Stimulated activated CD8-positive, alpha-beta memory T cell treated with anti-CD3 and anti-CD28 coated beads, Interleukin-2, amount 100 ng/mL, for 48 hours (primary cell): ENCODE measurements around the gene ADCY10.
"Not testable (repeated sequence)": the region's sequence is repeated elsewhere in the genome, so short reads cannot be mapped to it uniquely, and the experiment has no call there.

Experiments
- DNase-seq, 2 donors: peaks; one replicate each; pipeline ENCODE4 v3.0.0-alpha.2; 2020; ENCODE audit warnings: low read depth in 2 of 2

Gene ADCY10, protein sequence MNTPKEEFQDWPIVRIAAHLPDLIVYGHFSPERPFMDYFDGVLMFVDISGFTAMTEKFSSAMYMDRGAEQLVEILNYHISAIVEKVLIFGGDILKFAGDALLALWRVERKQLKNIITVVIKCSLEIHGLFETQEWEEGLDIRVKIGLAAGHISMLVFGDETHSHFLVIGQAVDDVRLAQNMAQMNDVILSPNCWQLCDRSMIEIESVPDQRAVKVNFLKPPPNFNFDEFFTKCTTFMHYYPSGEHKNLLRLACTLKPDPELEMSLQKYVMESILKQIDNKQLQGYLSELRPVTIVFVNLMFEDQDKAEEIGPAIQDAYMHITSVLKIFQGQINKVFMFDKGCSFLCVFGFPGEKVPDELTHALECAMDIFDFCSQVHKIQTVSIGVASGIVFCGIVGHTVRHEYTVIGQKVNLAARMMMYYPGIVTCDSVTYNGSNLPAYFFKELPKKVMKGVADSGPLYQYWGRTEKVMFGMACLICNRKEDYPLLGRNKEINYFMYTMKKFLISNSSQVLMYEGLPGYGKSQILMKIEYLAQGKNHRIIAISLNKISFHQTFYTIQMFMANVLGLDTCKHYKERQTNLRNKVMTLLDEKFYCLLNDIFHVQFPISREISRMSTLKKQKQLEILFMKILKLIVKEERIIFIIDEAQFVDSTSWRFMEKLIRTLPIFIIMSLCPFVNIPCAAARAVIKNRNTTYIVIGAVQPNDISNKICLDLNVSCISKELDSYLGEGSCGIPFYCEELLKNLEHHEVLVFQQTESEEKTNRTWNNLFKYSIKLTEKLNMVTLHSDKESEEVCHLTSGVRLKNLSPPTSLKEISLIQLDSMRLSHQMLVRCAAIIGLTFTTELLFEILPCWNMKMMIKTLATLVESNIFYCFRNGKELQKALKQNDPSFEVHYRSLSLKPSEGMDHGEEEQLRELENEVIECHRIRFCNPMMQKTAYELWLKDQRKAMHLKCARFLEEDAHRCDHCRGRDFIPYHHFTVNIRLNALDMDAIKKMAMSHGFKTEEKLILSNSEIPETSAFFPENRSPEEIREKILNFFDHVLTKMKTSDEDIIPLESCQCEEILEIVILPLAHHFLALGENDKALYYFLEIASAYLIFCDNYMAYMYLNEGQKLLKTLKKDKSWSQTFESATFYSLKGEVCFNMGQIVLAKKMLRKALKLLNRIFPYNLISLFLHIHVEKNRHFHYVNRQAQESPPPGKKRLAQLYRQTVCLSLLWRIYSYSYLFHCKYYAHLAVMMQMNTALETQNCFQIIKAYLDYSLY (N-terminal part only)

DNA sequence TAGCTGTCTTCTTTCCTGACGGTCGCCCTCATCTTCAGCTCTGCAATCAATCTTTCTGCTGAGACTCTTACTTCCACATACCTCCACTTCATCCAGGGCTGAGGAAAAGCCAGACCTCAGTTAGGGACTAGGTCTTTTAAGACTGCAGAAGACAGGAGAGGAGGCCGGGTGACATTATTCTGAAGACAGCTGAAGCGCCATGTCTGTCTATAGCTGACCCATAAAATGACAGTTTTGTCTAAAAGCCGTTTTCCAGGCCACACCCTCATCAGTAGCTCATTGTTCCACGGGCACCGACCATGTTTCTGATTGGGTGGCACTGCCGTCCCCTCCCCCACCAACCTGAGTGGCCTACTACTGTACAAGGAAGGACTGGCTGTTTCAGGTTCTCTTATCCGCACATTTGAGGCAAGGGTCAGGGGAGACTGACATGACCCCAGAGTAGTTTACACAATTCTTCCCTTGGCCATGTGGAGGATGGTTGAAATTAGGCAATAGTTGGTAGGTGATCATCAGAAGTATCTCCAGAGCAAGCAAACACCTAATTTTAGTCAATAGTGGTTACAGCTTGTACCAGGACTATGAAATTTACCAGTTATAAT, at the start of gene ADCY10:
ADCY10 (minus strand) TSS at position 240 of the 602 bp plus-strand sequence. CDS start 8,994 bp downstream, outside the sequence.
- DNase-seq, result no peak

DNA sequence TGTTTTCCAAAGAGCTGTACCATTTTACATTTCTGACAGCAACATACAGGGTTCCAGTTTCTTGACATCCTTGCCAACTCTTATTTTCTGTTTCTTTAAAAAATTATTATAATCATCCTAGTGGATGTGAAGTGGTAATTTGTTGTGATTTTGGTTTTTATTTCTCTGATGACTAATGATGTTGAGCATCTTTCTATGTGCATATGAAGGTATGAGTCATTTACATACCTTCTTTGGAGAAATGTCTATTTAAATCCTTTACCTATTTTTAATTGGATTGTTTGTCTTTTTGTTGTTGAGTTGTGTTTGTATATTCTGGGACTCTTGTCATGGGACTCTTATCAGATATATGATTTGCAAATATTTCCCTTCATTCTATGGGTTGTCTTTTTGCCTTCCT, 43.8 kb upstream of the ADCY10 start:
- DNase-seq, result no peak

DNA sequence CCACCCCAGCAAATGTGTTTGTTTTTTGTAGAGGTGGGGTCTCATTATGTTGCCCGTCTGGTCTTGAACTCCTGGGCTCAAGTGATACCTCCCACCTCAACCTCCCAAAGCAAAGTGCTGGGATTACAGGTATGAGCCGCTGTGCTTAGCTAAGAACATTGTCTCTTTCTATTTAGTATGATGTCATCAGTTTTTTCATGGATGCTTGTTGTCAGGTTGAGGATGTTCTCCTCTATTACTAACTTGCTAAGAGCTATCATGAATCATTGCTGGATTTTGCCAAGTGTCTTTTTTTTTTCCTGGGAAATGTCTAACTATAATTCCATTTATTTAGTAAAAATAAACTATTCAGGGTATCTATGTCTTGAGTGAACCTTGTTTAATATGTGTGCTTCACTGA, 42.0 kb upstream of the ADCY10 start:
- DNase-seq, result no peak

DNA sequence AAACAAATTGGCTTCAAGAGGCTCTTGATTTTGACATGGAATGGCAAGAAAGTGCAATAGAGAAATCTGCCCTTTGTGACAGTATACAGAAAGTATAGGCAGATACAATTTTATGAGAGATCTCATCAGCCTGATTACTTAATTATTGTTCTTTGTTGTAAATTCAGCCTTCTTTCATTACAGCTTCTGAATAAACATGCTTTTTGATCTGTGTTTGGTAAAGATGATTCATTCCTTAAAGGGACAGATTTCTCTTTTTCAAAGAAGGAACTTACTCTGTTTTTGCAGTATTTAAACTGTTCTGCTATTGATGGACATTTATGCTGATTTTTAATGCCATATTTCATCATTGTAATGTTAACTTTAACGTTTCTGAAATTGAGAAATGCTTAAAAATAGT, 36.6 kb upstream of the ADCY10 start:
- no peak for DNase-seq

DNA sequence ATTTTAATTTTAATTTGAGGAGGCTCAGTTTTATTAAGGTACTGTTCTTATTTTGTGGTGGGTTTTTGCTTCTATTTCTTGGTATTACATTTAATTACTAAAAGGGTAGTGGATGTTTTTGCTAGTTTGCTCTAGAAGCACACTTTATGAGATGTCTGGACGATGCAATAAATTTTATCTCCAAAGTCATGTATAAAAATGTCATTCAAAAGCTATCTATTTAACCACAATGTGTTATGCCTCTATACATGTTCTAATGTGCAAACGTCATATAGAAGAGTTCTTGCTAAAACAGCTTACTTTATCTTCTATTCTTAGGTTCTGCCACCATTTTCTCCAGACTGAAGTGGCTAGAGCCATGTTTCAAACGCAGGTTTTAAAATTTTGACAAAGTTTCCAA, 35.9 kb upstream of the ADCY10 start:
- no peak for DNase-seq

DNA sequence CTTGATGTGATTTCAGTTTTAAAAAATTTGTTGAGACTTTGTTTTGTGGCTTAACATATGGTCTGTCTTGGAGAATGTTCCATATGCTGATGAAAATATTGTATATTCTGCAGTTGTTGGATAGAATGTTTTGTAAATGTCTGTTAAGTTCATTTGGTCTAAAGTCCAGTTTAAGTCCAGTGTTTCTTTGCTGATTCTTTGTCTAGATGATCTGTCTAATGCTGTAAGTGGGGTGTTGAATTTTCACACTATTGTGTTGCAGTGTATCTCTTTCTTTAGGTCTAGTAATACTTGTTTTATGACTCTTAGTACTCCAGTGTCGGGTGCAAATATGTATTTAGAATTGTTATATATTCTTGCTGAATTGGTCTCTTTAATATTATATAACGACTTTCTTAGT, 33.8 kb upstream of the ADCY10 start:
- DNase-seq, result no peak

DNA sequence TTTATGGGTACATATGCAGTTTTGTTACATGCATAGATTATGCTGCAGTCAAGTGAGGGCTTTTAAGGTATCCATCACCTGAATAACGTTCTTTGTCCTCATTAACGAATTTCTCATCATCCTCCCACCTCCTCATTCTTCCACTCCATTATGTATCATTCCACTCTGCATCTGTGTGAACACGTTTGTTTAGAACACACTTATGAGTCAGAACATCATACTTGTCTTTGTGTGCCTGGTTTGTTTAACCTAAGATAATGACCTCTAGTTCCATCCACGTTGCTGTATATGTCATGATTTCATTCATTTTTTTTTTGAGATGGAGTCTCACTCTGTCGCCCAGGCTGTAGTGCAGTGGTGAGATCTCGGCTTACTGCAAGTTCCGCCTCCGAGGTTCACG, 29.6 kb upstream of the ADCY10 start:
- DNase-seq, result no peak

DNA sequence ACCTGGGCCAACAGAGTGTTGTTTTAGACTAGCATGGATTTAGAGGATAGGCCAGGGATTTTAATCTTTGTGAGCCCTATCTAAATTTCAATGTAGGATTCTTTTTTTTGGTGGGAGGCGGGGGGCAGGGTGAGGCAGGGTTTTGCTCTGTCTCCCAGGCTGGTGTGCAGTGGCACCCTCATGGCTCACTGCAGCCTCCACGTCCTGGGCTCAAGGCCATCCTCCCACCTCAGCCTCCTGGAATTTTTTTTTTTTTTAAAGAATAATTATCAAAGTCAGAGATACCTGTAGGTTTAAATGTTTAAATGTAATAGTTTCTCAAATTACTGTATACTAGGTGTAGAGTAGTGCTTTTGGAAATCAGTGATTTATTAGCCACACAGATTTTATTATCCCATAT, 26.3 kb upstream of the ADCY10 start:
- DNase-seq, result no peak

DNA sequence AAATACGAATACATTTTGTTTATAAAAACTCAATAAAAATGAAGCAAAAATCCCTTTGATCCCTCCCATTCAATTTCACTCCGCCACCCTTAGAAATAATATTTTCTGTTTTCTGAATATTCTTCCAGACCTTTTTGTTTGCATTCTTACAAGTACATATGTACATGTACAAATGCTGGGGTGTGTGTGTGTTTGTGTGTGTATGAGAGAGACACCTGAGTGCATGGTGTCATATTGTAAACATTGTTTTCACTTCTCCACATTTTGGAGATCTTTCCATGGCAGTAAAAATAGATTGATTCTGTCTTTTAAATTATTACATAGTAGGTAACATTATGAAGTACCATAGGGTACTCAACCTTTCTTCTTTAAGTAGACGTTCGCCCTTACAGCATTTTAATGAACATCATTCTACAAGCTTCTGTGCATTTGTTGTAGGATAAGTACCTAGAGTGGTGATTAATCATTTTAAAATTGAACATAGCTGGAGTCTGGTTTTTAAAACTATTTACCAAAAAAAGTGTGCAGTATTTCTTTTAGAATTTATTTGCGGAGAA, 24.2 kb upstream of the ADCY10 start:
- no peak for DNase-seq

DNA sequence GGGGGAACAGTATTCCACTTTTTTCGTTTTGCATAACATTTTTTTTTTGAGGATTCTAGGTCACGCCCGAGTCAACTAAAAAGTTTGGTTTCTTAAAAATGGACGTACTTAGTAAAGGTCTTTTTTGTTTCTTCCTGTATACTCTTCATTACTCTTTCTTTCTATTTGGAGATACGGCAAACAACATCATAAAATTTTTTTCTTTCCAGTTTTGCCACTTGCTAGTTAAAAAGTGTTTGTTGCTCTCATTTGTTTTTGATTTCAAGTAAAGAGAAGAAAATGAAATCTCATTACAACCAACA, 23.7 kb upstream of the ADCY10 start:
- DNase-seq, result no peak

DNA sequence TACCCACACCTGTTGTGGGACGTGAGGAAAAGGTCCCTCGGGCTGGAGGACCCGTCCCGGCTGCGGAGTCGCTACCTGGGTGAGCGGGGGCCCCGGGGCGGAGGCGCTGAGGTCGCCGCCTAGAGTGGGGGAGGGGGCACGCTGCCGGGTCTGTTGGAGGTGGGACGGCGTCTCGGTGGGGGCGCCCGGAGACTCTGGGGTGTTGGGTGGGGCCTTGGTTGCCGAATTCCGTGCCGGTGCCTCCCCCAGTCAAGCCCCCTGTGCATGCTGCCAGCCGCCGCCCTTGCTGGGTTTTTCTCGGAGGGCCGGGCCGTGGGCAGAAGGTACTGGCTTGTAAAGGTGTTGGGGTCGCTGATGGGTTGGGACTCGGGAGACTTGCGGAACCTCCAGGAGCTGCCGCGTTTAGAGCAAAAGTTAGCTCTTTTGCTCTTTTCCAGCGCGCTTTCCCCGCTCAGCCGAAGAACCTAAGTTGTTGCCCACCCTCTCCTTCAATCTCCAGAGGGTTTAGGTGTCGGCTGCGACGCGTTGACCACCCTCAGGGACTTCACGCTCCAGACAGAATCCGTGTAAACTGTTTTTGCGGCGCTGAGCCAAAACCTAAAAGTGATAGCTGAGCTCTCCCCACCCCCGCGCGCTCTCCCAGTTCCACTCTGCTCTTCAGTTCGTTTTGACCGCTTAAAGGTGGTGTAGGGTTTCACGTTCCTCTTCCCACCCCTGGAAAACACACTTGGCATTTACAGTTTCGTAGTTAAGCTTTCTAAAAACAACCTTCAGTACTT, 23.2 kb upstream of the ADCY10 start, which contains the start of gene MPC2:
MPC2 (minus strand) TSS at position 143 of the 779 bp plus-strand sequence. CDS start 1,231 bp downstream, outside the sequence.
- peak; percentile 55 to 56 for DNase-seq

DNA sequence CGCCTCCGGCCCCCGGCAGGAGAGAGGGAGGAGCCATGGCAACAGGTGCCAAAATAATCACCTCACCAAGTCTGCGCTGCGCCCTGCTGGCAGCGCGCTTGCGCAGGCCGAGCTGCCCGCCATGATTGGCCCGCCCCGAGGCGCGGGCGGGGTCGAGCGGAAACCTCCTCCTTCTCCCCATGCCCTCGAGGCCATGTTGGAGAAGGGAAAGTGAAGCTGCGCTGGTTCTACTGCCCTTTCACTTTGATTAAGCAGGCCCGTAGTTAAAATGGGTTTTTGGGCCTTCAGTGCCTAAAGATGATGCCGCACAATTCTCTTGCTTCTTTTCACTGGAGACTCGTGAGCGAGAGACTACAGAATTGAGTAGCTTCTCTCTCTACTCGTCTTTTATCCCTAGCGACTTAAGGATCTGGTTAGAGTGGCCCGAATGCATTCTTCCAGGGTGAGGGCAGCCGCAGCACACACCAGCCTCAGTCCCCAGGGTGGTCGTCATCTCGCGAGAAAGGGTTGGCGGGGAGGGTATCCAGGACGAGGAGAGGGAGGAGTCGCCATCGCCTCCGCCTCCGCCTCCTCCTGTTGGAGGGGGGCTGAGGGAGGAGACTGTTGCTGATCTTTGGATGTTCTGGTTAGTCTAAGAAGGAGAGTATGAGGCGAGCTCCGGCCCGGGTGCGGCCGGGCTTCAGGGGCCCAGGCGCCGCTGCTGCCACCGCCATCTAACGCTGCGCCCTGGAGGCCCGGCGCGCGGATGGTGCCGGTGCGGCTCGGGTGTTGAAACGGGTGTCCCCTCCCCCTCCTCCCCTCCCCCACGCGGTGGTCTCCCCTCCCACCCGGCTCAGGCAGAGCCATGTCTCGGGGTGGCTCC, 22.4 kb upstream of the ADCY10 start, which contains the start of gene DCAF6:
DCAF6 (plus strand) TSS at position 616 of the 862 bp plus-strand sequence; CDS start at position 845, 229 bp downstream.
- DNase-seq, result peak; percentile 91

DNA sequence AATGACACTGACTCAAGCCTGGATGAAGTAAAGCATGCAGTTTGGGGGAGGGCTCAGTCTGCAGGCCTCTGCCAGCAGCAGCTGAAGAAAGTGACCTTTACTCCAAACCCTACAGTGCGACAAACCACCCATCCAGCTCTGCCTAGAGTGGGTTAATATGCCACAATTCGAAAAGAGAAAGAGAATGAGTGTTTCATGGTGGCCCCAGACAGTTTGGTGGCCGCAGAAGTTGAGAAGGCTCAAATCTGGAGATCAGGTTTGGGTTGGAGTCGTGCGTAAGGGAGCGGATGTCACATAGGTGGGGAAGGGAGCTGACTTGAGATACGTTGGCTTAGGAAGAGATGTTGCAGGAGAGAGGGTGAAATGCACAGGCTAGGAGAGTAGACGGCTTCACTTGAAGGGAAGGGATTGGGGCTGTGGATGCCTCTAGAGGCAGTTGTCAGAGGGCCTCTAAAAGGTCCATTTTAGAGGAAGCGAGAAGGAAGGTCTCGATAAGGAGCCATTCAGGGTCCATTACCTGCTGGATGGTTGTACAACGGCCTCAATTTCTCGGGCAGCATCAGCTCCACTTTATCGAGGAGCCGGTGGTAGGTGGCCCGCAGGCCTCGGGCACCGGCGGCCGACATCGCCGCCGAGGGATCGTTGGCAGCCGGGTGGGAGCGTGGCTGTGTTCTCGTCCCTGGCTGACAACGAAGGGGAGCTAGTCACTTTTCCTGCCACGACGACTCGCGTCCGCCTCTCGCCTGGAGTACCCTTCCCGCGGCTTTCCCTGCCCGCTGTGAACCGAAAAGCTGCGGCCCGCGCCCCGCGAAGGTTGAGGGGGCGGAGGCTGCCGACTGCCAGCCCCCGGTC, 21.5 kb upstream of the ADCY10 start:
- peak; percentile 11 to 14 for DNase-seq

DNA sequence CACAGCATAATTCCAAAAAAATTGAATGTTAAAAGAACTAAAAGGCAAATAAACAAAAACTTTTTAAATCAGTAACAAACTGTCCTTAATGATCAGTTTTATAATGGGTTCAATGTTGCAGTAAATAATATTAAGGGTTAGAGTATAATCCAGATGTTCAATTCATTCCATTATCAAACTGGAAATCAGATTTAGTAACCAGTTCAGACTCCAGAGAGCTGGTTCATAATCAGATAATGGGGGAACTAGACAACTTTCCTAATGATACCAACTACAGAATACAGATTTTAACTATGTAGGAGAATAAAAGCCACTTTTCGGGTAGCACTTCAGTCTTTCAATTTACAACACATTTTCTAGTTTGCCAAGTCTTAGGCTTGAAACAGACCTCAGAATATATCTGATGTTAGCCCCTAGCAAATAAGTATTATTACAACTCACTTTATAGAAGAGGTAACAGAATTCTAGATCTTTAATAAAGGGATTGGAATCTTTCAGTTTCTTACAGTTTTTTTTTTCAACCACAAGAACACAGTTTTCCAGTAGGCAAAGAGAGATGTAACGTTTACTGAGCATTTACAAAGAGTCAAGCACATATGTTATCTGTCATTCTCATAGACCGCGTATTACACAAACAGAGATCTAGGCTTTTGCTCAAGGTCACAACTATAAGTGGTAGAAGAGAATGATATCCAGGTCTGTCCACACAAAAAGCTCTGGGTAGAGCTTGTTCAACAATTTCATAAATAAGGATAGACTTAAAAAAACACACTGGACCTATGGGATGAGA, 20.7 kb upstream of the ADCY10 start:
- no peak for DNase-seq

DNA sequence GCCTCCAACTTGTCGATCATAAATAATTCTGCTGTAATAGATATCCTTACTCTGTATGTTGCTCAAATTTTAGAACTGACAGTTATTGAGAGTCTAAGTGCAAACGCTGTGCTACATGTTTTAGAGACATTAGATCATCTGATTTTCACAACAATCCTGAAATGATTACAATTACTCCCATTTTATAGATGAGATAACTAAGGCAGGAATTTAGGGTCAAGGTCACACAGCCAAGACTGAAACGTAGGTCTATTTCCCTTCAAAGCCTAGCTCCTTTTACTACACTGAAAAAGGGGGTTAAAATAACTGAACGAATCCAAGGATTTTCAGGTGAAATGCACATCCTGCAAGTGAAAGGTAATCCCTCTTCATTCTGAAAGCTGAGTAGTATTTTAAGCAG, 19.9 kb upstream of the ADCY10 start:
- DNase-seq, result no peak

DNA sequence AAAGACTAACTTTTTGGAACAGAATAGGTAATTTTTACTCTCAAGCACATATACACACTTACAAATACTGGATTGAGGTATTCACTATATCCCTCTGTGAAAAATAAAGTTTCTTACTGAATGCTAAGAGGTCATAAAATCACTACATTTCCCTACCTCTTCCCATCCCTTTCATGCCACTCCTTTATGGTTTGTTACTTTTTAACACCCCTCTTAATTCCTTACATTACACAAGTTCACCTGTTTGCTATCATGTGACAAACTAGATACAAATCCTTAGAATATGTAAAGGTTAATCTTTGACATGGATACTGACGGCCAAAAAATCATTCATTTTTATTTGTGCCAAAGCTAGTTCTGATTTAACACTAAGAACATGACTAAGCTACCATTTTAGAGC, 15.8 kb upstream of the ADCY10 start:
- DNase-seq, result no peak

DNA sequence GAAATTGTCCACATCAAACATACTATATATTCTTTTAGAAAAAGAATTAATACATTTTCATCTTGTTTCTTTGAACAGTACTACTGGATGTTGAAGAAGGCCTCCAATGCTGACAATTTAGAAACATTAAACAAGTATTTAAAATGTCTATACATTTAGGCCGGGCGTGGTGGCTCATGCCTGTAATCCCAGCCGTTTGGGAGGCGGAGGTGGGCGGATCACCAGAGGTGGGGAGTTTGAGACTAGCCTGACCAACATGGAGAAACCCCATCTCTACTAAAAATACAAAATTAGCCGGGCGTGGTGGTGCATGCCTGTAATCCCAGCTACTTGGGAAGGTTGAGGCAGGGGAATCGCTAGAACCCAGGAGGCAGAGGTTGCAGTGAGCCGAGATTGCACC, 15.0 kb upstream of the ADCY10 start:
- DNase-seq, result not testable (repeated sequence)

DNA sequence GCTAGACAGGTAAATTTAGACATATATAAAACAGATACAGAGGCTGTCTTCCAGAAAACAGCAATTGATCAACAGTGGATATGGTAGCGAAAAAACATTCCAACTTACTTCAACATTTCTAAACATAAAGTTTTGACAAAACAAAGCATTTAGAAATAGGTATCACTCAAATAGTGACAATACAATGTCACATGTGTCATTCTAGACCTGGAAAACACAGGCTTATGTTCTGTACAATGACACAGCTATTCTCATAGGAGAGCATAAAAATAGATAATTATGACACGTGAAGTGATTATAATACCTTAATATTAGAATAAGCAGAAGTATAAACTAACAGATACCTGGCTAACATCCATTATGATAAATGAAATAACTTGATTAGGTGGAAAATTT, 14.5 kb upstream of the ADCY10 start:
- DNase-seq, result no peak
